KBM-7 (cell line): ENCODE data around the gene ATAD2B.
A peak's percentile ranks its signal among the peaks of the same experiment; 100 is the strongest.

Experiments used
- DNase-seq: peaks from one replicate; pipeline ENCODE4 v3.0.0-alpha.2; 2015
- in situ Hi-C: fragments of 300-500 bp; cut with MboI; formaldehyde crosslinking; loops from 2 replicates; pipeline ENCODE4 v1.14.3; 2020; ENCODE audit warnings: low sequenced_read_pairs, low pct_unique_long_range_greater_than_20kb, mixed read lengths

The ATAD2B gene

GRCh38 chr2:23843051-23843976, 83.6 kb downstream of the ATAD2B start:
- no peak for DNase-seq
- in situ Hi-C loops = no loop called here

GRCh38 chr2:23839919-23840578, 86.9 kb downstream of the ATAD2B start:
- in situ Hi-C loops = no loop called here
- no peak for DNase-seq

GRCh38 chr2:23838996-23839395, 87.9 kb downstream of the ATAD2B start:
- in situ Hi-C loops = no loop called here

GRCh38 chr2:23838581-23838980, 88.3 kb downstream of the ATAD2B start:
- in situ Hi-C loops = no loop called here
- DNase-seq = no peak

More at GRCh38 chr2:23838996-23839395, 87.9 kb downstream of the ATAD2B start:
- no peak for DNase-seq

GRCh38 chr2:23837871-23838270, 89.1 kb downstream of the ATAD2B start:
- in situ Hi-C loops = no loop called here
- no peak for DNase-seq

GRCh38 chr2:23836971-23837565, 89.9 kb downstream of the ATAD2B start:
- no peak for DNase-seq
- in situ Hi-C loops = no loop called here

- in situ Hi-C loops = no loop called here
- DNase-seq = no peak
These were observed 90.4 kb downstream of the ATAD2B start for GRCh38 chr2:23836505-23836904.

GRCh38 chr2:23835988-23836387, 90.9 kb downstream of the ATAD2B start:
- in situ Hi-C loops = no loop called here
- no peak for DNase-seq

GRCh38 chr2:23835423-23835822, 91.5 kb downstream of the ATAD2B start:
- in situ Hi-C loops = no loop called here
- no peak for DNase-seq

- in situ Hi-C loops = no loop called here
- no peak for DNase-seq
These were observed 97.9 kb downstream of the ATAD2B start for GRCh38 chr2:23828986-23829385.

- DNase-seq = no peak
- in situ Hi-C loops = no loop called here
These were observed 98.5 kb downstream of the ATAD2B start for GRCh38 chr2:23828256-23828980.

GRCh38 chr2:23827287-23827686, 99.6 kb downstream of the ATAD2B start:
- in situ Hi-C loops = no loop called here

GRCh38 chr2:23826771-23827170, 100.2 kb downstream of the ATAD2B start:
- no peak for DNase-seq
- in situ Hi-C loops = no loop called here

More at GRCh38 chr2:23827287-23827686, 99.6 kb downstream of the ATAD2B start:
- no peak for DNase-seq

- in situ Hi-C loops = no loop called here
- DNase-seq = peak; percentile 4
These were observed 100.9 kb downstream of the ATAD2B start for GRCh38 chr2:23826040-23826439.

GRCh38 chr2:23824777-23825212, 102.1 kb downstream of the ATAD2B start:
- in situ Hi-C loops = no loop called here
- peak; percentile 73 for DNase-seq

GRCh38 chr2:23823863-23824262, 103.1 kb downstream of the ATAD2B start:
- DNase-seq = no peak
- in situ Hi-C loops = no loop called here

- in situ Hi-C loops = no loop called here
- no peak for DNase-seq
These were observed 112.0 kb downstream of the ATAD2B start for GRCh38 chr2:23814963-23815362.

- in situ Hi-C loops = no loop called here
- no peak for DNase-seq
These were observed 113.5 kb downstream of the ATAD2B start for GRCh38 chr2:23813438-23813837.

- no peak for DNase-seq
- in situ Hi-C loops = no loop called here
These were observed 117.8 kb downstream of the ATAD2B start for GRCh38 chr2:23809150-23809549.
